Measurements from ENCODE around the gene NIM1K. TPM values are rescaled to one million over a fixed set of nuclear protein-coding genes. Genes with fewer than 3 reads are reported as not detected.
"Not testable (repeated sequence)": the region's sequence is repeated elsewhere in the genome, so short reads cannot be mapped to it uniquely, and the experiment has no call there.

Gene NIM1K
- polyA plus RNA-seq, 1 of the 3 experiments (the other 2 are of a cell fraction): 0.16 TPM

DNA sequence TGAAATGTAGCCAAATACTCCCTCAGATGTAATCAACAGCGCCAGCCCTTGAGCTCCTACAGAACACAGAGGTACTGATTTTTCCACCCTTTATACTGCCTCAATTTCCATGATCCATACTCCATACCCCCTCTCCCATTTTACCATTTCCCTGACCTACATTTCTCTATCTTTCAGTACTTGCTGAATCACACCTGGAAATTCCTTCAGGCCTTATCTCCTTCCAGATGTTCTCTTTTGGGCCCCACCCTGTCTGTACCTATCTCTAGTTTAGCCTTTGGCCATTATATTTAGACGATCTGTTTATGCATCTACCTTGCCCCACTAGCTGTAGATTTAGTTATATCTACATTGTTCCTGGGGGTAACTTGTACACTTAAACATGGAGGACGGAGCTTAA lies 5.5 kb downstream of the NIM1K start:
- Histone ChIP-seq H3K9ac (no peak overlapping the region), H3K9me3 (no peaks in the 10 kb centered on the region), H3K4me3 (ENCODE audit: low read depth in 2 of 2, low read length in 1 of 2) (no peak overlapping the region), H3K4me1 (ENCODE audit: control insufficient read depth in 1 of 2, insufficient read depth in 2 of 2, low read depth in 1 of 2, low read length in 1 of 2) (peaks cover 7 to 11% of the 10 kb centered on the region in 2 experiments; a peak in 2 of 4 replicates), H3K9me2 (no peaks in the 10 kb centered on the region), H3K27me3 (ENCODE audit: insufficient read depth) (no peaks in the 10 kb centered on the region), H3K4me2 (no peak overlapping the region), H2AFZ (ENCODE audit: low read depth) (no peak overlapping the region), H4K20me1 (ENCODE audit: insufficient read depth) (no peaks in the 10 kb centered on the region), H3K27ac (ENCODE audit: low read depth in 2 of 2, low read length in 1 of 2) (no peak overlapping the region), H3F3A (replicated peaks; ENCODE audit: insufficient read depth) (peaks cover 7% of the 10 kb centered on the region), H3K79me2 (ENCODE audit: insufficient read depth) (no peaks in the 10 kb centered on the region), H3K36me3 (replicated peaks in 1 of 2; ENCODE audit: control insufficient read depth in 1 of 2, insufficient read depth in 2 of 2, low read length in 1 of 2) (no peaks in the 10 kb centered on the region)
- no peak for DNase-seq
- ChIA-PET CTCF (no interaction called here), POLR2A (no interaction called here)
- no peak for TF ChIP-seq MXI1 (IDR thresholded peaks at IDR 0.05; ENCODE audit: low read depth, low read length)
- TF ChIP-seq EP300 (IDR thresholded peaks at IDR 0.05; ENCODE audit: borderline replicate concordance in 1 of 2, low read depth in 1 of 2, low read length in 1 of 2): no peak
- TF ChIP-seq POLR2AphosphoS5 (IDR thresholded peaks at IDR 0.05; ENCODE audit: low read depth, low read length): no peak
- TF ChIP-seq TAF1 (IDR thresholded peaks at IDR 0.05; ENCODE audit: borderline replicate concordance, low read depth, low read length): no peak
- TF ChIP-seq, protein P1, sequence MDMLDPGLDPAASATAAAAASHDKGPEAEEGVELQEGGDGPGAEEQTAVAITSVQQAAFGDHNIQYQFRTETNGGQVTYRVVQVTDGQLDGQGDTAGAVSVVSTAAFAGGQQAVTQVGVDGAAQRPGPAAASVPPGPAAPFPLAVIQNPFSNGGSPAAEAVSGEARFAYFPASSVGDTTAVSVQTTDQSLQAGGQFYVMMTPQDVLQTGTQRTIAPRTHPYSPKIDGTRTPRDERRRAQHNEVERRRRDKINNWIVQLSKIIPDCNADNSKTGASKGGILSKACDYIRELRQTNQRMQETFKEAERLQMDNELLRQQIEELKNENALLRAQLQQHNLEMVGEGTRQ (IDR thresholded peaks at IDR 0.05; ENCODE audit: borderline replicate concordance, low read depth, low read length): no peak
- no peak for TF ChIP-seq ELF1 (IDR thresholded peaks at IDR 0.05)
- WGBS (ENCODE audit: low lambda C conversion rate): 57% methylated on average over 3 of the region's 3 CpGs

DNA sequence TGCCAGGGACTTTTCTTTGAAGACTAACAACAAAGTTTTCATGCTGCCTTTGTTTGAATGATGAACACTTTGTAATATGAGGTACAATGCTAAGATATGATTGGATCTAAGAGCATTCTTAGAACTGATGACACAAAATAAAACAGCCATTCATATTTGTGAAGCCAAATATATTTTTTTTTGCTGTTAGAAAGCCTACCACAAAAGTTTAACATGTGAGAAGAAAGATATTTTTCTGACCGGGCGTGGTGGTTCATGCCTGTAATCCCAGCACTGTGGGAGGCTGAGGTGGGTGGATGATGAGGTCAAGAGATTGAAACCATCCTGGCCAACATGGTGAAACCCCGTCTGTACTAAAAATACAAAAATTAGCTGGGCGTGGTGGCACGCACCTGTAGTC lies 9.4 kb downstream of the NIM1K start:
- H3K9ac ChIP-seq; H3K27ac ChIP-seq (ENCODE audit: low read depth in 2 of 2, low read length in 1 of 2); H3K79me2 ChIP-seq (ENCODE audit: insufficient read depth); H4K20me1 ChIP-seq (ENCODE audit: insufficient read depth); H3K4me3 ChIP-seq (ENCODE audit: low read depth in 2 of 2, low read length in 1 of 2); POLR2A ChIA-PET; H3K4me2 ChIP-seq; H2AFZ ChIP-seq (ENCODE audit: low read depth); H3K9me3 ChIP-seq; H3K36me3 ChIP-seq (replicated peaks in 1 of 2; ENCODE audit: control insufficient read depth in 1 of 2, insufficient read depth in 2 of 2, low read length in 1 of 2); H3F3A ChIP-seq (replicated peaks; ENCODE audit: insufficient read depth); DNase-seq; H3K4me1 ChIP-seq (ENCODE audit: control insufficient read depth in 1 of 2, insufficient read depth in 2 of 2, low read depth in 1 of 2, low read length in 1 of 2); H3K9me2 ChIP-seq; H3K27me3 ChIP-seq (ENCODE audit: insufficient read depth): not testable (repeated sequence)
- 91% methylated on average over 5 of the region's 5 CpGs for WGBS (ENCODE audit: low lambda C conversion rate)
- CTCF ChIA-PET: interaction anchor here (1.4 to 2.6 kb wide), 2 partner anchors 105 to 188 kb away, joined by 3 to 8 read pairs; no protein-coding TSS in a partner anchor

DNA sequence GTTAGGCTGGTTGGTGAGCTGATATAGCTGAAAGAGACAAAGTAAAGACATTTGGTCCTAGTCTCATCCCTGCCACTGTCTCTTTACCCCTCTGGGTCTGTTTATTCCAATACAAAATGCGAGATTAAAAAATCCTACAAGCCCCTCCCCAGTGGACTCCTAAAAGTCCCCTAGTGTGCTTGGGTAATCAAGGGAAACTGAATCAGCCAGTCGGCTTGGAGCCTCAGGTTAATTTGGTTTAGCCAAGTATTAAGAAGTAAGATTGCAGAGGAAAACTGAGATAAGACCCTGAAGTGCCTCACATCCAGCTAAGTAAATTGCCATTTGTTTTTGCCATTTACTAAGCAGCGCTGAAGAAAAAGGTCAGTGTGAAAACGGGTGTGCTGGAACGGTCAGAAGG lies 10.4 kb downstream of the NIM1K start:
- no peaks in the 10 kb centered on the region for H3K9me2 ChIP-seq
- no peaks in the 10 kb centered on the region for H3K36me3 ChIP-seq (replicated peaks in 1 of 2; ENCODE audit: control insufficient read depth in 1 of 2, insufficient read depth in 2 of 2, low read length in 1 of 2)
- no peak overlapping the region for H3K4me3 ChIP-seq (ENCODE audit: low read depth in 2 of 2, low read length in 1 of 2)
- no peak overlapping the region for H3K4me2 ChIP-seq
- H3K79me2 ChIP-seq (ENCODE audit: insufficient read depth): no peaks in the 10 kb centered on the region
- H2AFZ ChIP-seq (ENCODE audit: low read depth): no peak overlapping the region
- ChIA-PET CTCF (interaction anchor here (1.4 to 2.6 kb wide), 2 partner anchors 104 to 188 kb away, joined by 3 to 8 read pairs; no protein-coding TSS in a partner anchor), POLR2A (no interaction called here)
- no peaks in the 10 kb centered on the region for H3K9me3 ChIP-seq
- H3K27ac ChIP-seq (ENCODE audit: low read depth in 2 of 2, low read length in 1 of 2): no peak overlapping the region
- H3K4me1 ChIP-seq (ENCODE audit: control insufficient read depth in 1 of 2, insufficient read depth in 2 of 2, low read depth in 1 of 2, low read length in 1 of 2): no peaks in the 10 kb centered on the region
- H3F3A ChIP-seq (replicated peaks; ENCODE audit: insufficient read depth): no peaks in the 10 kb centered on the region
- no peaks in the 10 kb centered on the region for H4K20me1 ChIP-seq (ENCODE audit: insufficient read depth)
- WGBS (ENCODE audit: low lambda C conversion rate): 48% methylated on average over 5 of the region's 5 CpGs
- H3K9ac ChIP-seq: no peak overlapping the region
- DNase-seq: no peak
- no peaks in the 10 kb centered on the region for H3K27me3 ChIP-seq (ENCODE audit: insufficient read depth)
- TF ChIP-seq GABPA (IDR thresholded peaks at IDR 0.05; ENCODE audit: low read depth) (no peak), EZH2phosphoT487 (IDR thresholded peaks at IDR 0.05; ENCODE audit: borderline replicate concordance, low read depth) (no peak), FOSL2 (IDR thresholded peaks at IDR 0.05; ENCODE audit: borderline replicate concordance, low read depth) (no peak), TAF1 (IDR thresholded peaks at IDR 0.05; ENCODE audit: borderline replicate concordance, low read depth, low read length) (no peak), NFIC (IDR thresholded peaks at IDR 0.05; ENCODE audit: borderline replicate concordance) (no peak), FOXJ3 (CRISPR knock-in tag; IDR thresholded peaks at IDR 0.05) (no peak), FOXM1 (IDR thresholded peaks at IDR 0.05; ENCODE audit: low read depth) (no peak), RCOR1 (IDR thresholded peaks at IDR 0.05; ENCODE audit: low read length) (no peak), SIN3A (IDR thresholded peaks at IDR 0.05; ENCODE audit: borderline replicate concordance, low read depth, low read length) (no peak), NRF1 (IDR thresholded peaks at IDR 0.05; ENCODE audit: low read depth, low read length) (no peak), ELF1 (IDR thresholded peaks at IDR 0.05) (no peak)
- TF ChIP-seq, protein P1 (IDR thresholded peaks at IDR 0.05; ENCODE audit: borderline replicate concordance, low read depth, low read length): no peak
- TF ChIP-seq, protein P2, sequence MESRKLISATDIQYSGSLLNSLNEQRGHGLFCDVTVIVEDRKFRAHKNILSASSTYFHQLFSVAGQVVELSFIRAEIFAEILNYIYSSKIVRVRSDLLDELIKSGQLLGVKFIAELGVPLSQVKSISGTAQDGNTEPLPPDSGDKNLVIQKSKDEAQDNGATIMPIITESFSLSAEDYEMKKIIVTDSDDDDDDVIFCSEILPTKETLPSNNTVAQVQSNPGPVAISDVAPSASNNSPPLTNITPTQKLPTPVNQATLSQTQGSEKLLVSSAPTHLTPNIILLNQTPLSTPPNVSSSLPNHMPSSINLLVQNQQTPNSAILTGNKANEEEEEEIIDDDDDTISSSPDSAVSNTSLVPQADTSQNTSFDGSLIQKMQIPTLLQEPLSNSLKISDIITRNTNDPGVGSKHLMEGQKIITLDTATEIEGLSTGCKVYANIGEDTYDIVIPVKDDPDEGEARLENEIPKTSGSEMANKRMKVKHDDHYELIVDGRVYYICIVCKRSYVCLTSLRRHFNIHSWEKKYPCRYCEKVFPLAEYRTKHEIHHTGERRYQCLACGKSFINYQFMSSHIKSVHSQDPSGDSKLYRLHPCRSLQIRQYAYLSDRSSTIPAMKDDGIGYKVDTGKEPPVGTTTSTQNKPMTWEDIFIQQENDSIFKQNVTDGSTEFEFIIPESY (IDR thresholded peaks at IDR 0.05; ENCODE audit: borderline replicate concordance, low read depth): no peak
- TF ChIP-seq, protein P3, sequence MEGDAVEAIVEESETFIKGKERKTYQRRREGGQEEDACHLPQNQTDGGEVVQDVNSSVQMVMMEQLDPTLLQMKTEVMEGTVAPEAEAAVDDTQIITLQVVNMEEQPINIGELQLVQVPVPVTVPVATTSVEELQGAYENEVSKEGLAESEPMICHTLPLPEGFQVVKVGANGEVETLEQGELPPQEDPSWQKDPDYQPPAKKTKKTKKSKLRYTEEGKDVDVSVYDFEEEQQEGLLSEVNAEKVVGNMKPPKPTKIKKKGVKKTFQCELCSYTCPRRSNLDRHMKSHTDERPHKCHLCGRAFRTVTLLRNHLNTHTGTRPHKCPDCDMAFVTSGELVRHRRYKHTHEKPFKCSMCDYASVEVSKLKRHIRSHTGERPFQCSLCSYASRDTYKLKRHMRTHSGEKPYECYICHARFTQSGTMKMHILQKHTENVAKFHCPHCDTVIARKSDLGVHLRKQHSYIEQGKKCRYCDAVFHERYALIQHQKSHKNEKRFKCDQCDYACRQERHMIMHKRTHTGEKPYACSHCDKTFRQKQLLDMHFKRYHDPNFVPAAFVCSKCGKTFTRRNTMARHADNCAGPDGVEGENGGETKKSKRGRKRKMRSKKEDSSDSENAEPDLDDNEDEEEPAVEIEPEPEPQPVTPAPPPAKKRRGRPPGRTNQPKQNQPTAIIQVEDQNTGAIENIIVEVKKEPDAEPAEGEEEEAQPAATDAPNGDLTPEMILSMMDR (IDR thresholded peaks at IDR 0.05): no peak
